Measurements from ENCODE around the gene SND1.

GRCh38 chr7:128076196-128076795 lies 424.3 kb downstream of the SND1 start:
- TF ChIP-seq POLR2AphosphoS5 (IDR thresholded peaks at IDR 0.05; ENCODE audit: borderline replicate concordance, low read depth, low read length) (no peak), EZH2 (IDR thresholded peaks at IDR 0.05) (no peak), FOXP2 (optimal IDR thresholded peaks at IDR 0.05; ENCODE audit: control extremely low read depth, extremely low read length, insufficient read depth) (no peak)
